Esophagus squamous epithelium (tissue), 4 donors: ENCODE results near the gene TMEM135.

ENCODE experiments used
- POLR2A ChIP-seq, 4 donors: fragments of 450-650 bp; IDR thresholded peaks; one replicate each; pipeline ENCODE4 v1.6.1; 2017; ENCODE audit warnings: antibody characterized with exemption in 4 of 4, mild to moderate bottlenecking in 4 of 4, moderate library complexity in 3 of 4
- TF ChIP-seq, protein P1 (sequence below), 6 experiments: fragments of 450-650 bp in 4 of 6; fragments of 200-600 bp in 2 of 6; sonication (generic) in 2 of 6; IDR thresholded peaks; one replicate each; pipeline ENCODE4 v1.5.1; 2016 to 2019; ENCODE audit warnings: antibody characterized with exemption in 6 of 6, mild to moderate bottlenecking in 4 of 6, moderate library complexity in 4 of 6

DNA sequence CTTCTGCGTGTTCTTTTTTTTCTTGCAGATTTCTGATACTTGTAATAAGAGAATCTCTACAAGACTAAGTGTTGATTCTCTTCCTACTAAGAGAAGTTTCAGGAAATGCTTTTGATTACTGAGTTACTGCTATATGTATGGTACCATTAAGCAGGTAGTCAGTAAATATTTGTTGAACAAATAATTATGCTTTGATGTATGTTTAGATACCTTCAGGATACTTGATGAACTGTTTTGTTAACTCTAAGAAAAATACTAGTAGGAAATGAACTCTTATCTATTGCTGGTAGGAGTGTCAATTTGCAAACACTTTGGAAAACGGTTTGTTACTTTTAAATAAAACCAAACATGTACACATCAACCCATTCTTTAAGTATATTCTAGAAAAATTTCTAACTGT lies 90.6 kb downstream of the TMEM135 start:
- TF ChIP-seq, protein P1, sequence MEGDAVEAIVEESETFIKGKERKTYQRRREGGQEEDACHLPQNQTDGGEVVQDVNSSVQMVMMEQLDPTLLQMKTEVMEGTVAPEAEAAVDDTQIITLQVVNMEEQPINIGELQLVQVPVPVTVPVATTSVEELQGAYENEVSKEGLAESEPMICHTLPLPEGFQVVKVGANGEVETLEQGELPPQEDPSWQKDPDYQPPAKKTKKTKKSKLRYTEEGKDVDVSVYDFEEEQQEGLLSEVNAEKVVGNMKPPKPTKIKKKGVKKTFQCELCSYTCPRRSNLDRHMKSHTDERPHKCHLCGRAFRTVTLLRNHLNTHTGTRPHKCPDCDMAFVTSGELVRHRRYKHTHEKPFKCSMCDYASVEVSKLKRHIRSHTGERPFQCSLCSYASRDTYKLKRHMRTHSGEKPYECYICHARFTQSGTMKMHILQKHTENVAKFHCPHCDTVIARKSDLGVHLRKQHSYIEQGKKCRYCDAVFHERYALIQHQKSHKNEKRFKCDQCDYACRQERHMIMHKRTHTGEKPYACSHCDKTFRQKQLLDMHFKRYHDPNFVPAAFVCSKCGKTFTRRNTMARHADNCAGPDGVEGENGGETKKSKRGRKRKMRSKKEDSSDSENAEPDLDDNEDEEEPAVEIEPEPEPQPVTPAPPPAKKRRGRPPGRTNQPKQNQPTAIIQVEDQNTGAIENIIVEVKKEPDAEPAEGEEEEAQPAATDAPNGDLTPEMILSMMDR (IDR thresholded peaks at IDR 0.05) = no peak
- no peak for TF ChIP-seq POLR2A (IDR thresholded peaks at IDR 0.05)
